GM12864 (cell line): ENCODE measurements around the gene NAA10.

ENCODE experiments used
- DNase-seq: peaks from one replicate; pipeline ENCODE4 v3.0.0-alpha.2; 2011; ENCODE audit warnings: low read depth
- H3K4me3 ChIP-seq: 2 replicates; pipeline ENCODE4 v1.5.1; 2011; ENCODE audit warnings: mild to moderate bottlenecking, low read depth, low read length, control low read depth
- TF ChIP-seq, protein P1 (sequence below): IDR thresholded peaks from 2 replicates; pipeline ENCODE4 v1.5.1; 2011; ENCODE audit warnings: low read depth, mild to moderate bottlenecking, moderate library complexity, low read length, control low read depth, inconsistent platforms; ENCODE audit errors: missing control alignments

Gene NAA10

DNA sequence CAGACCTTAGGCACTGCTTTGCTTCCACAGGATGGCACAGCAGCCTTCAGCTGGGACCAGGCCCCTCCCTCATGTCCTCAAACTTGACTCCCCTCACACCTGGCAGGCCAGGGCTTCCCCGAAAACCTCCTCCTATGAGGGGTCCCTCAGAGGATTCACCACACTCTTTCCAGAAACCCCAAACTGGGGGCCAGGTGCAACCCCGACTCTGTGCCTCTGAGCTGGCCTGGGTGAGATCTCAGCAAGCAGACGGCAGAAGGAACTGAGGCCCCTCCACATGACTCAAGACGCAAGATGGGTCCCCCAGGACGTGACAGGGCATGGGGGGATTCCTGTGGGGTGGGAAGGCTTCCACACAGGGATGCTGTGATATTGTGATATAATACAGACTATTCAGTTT, 30.6 kb upstream of the NAA10 start:
- TF ChIP-seq, protein P1, sequence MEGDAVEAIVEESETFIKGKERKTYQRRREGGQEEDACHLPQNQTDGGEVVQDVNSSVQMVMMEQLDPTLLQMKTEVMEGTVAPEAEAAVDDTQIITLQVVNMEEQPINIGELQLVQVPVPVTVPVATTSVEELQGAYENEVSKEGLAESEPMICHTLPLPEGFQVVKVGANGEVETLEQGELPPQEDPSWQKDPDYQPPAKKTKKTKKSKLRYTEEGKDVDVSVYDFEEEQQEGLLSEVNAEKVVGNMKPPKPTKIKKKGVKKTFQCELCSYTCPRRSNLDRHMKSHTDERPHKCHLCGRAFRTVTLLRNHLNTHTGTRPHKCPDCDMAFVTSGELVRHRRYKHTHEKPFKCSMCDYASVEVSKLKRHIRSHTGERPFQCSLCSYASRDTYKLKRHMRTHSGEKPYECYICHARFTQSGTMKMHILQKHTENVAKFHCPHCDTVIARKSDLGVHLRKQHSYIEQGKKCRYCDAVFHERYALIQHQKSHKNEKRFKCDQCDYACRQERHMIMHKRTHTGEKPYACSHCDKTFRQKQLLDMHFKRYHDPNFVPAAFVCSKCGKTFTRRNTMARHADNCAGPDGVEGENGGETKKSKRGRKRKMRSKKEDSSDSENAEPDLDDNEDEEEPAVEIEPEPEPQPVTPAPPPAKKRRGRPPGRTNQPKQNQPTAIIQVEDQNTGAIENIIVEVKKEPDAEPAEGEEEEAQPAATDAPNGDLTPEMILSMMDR = no peak
- DNase-seq = no peak
- H3K4me3 ChIP-seq = no peak overlapping the region

DNA sequence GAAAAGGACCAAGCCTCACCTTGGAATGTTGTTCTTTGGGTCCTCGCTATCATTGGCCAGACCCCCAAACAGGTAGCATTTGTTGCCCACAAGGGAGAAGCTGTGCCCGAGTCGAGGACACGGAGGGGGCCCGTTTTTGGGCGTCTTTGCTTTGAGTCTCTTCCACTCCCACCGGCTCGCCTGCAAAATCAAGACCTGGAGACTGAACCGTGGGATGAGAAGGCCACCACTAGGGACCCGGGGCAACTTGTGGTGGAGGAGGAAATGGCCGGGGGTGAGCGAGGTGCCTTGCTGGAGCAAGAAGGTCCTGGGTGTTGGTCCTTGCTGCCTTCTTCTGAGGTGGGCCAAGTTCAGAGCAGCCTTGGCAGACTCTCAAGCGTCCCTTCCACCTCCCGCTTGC, 29.3 kb upstream of the NAA10 start:
- no peak for DNase-seq
- no peak overlapping the region for H3K4me3 ChIP-seq
- TF ChIP-seq, protein P1 = no peak

- H3K4me3 ChIP-seq = no peak overlapping the region
- TF ChIP-seq, protein P1 = no peak
- no peak for DNase-seq
Measured at GRCh38 chrX:153963546-153963945, 28.7 kb upstream of the NAA10 start.

GRCh38 chrX:153961292-153961691, 26.5 kb upstream of the NAA10 start:
- TF ChIP-seq, protein P1 = no peak
- no peak overlapping the region for H3K4me3 ChIP-seq
- no peak for DNase-seq

GRCh38 chrX:153960786-153961185, 25.9 kb upstream of the NAA10 start:
- no peak for DNase-seq
- TF ChIP-seq, protein P1 = no peak
- H3K4me3 ChIP-seq = no peak overlapping the region

GRCh38 chrX:153960077-153960476, 25.2 kb upstream of the NAA10 start:
- DNase-seq = no peak
- H3K4me3 ChIP-seq = no peak overlapping the region
- TF ChIP-seq, protein P1 = no peak

DNA sequence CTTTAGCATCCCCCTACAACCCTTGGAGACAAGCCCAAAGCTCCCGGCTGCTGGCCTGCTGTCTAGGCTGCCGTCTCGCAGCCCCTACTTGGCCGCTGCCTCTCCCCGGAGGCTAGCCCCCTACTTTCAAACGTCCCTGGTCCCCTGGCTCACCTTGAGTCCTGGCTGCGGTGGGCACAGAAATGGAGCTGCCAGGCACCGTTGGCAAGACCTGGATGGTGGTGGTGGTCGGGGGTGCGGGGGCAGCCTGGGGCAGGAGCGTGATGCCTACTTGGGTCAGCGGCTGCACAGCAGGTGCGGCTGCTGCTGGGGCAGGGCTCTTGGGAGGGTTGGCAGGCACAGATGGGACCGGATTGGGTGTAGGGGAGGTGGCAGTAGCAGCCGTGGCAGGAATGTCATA, 24.8 kb upstream of the NAA10 start:
- TF ChIP-seq, protein P1 = no peak
- no peak for DNase-seq
- H3K4me3 ChIP-seq = no peak overlapping the region
